ENCODE results near the gene C10orf105. TPM values are rescaled to one million over a fixed set of nuclear protein-coding genes. Genes with fewer than 3 reads are reported as not detected.

C10orf105 gene
- total and polyA plus RNA-seq, 7 experiments from 2014 or later, result 0.13 to 1.0 (median 0.19) TPM; not detected in 2

Other genes with a start within 250 kb of the C10orf105 start
- 100 to 1,000 TPM in 3 of 5 experiments, 10 to 100 TPM in 2; 91.1 to 271 (median 101) TPM for gene VSIR, start 53.7 kb upstream of the C10orf105 start, total RNA-seq
- 100 to 1,000 TPM; 220 to 300 TPM for gene VSIR, start 53.7 kb upstream of the C10orf105 start, polyA plus RNA-seq
- gene PSAP, start 131.5 kb upstream of the C10orf105 start, total RNA-seq, result 1,000 to 10,000 TPM in 1 of 5 experiments, 100 to 1,000 TPM in 4; 153 to 1,163 (median 266) TPM
- 100 to 1,000 TPM; 421 to 506 TPM for gene PSAP, start 131.5 kb upstream of the C10orf105 start, polyA plus RNA-seq
- under 1 TPM in 1 of 5 experiments, not detected in 4; 0.05 TPM for gene CHST3, start 244.6 kb upstream of the C10orf105 start, total RNA-seq
- not detected for gene CHST3, start 244.6 kb upstream of the C10orf105 start, polyA plus RNA-seq

Measured in naive thymus-derived CD4-positive, alpha-beta T cell (primary cell).